ENCODE measurements around the gene MBD5. TPM values are rescaled to one million over a fixed set of nuclear protein-coding genes. Genes with fewer than 3 reads are reported as not detected.

MBD5 gene
- total RNA-seq, result 10 to 100 TPM in 3 of 6 experiments, 1 to 10 TPM in 3; 7.9 to 15.6 (median 11.9) TPM
- long read RNA-seq, partial matches to known transcripts, result 0 of 1 reads
- long read RNA-seq, other reads (novel, unspliced or antisense), result 1 of 1 reads

DNA sequence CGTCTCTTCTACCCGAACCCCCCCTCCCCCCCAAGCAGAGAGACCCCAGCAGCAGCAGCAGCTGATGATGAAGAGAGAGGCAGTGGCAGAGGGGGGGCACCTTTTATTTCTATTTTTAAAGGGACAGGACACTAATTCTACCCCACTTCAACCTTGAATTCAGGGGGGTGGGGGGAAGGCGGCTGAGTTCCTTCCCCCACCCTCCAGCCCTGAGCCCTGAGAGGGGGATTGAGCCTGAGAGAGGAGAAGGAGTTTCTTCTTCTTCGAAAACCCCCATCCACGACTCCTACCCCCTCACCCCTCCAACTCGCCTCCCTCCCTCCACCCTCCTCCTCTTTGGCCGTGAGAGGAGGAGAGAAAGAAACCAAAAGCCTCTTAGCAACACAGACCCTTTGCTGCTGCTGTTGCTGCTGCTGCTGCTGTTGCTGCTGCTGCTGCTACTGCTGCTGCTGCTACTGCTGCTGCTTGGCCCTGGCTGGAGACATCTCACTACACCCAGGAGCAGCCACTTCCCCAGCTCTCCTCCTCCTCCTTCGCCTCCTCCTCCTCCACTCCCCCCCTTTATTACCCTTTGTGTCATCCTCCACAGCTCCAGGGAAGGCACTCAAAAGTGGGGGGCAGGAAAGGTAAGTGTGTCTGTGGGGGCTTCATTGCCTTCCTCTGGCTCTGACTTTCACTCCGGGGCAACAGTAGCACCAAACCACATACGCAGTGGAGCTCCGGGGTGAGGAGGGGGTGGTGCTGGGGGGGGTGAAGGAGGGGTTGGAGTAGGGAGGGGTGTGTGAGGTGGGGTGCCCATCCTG, at the start of gene MBD5:
Gene MBD5, plus strand, starts transcription at position 33 of the 803 bp plus-strand sequence.
- Histone ChIP-seq H3K36me3 (no peaks in the 10 kb centered on the region), H3K27ac (peak within 1 kb of the TSS; percentile 76 to 85 (median 81)), H3K27me3 (no peaks in the 10 kb centered on the region), H3K9me3 (no peaks in the 10 kb centered on the region), H3K4me3 (peak within 1 kb of the TSS; percentile 83 to 92 (median 90)), H3K4me1 (peaks cover 0 to 31% (median 13%) of the 10 kb centered on the region in 4 donors)
- TF ChIP-seq, protein P1, sequence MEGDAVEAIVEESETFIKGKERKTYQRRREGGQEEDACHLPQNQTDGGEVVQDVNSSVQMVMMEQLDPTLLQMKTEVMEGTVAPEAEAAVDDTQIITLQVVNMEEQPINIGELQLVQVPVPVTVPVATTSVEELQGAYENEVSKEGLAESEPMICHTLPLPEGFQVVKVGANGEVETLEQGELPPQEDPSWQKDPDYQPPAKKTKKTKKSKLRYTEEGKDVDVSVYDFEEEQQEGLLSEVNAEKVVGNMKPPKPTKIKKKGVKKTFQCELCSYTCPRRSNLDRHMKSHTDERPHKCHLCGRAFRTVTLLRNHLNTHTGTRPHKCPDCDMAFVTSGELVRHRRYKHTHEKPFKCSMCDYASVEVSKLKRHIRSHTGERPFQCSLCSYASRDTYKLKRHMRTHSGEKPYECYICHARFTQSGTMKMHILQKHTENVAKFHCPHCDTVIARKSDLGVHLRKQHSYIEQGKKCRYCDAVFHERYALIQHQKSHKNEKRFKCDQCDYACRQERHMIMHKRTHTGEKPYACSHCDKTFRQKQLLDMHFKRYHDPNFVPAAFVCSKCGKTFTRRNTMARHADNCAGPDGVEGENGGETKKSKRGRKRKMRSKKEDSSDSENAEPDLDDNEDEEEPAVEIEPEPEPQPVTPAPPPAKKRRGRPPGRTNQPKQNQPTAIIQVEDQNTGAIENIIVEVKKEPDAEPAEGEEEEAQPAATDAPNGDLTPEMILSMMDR (IDR thresholded peaks at IDR 0.05), result no peak
- TF ChIP-seq POLR2A (IDR thresholded peaks at IDR 0.05), result peak; percentile 24
- peak; percentile 43 to 62 (median 49) for DNase-seq
- 0% methylated on average over 6 of the region's 11 CpGs for WGBS (ENCODE audit: insufficient coverage, low coverage, low lambda C conversion rate, missing lambda C conversion rate)
- intact Hi-C loops (cut with DNase I), result no loop called here
- peak; percentile 23 to 33 (median 29) for ATAC-seq

DNA sequence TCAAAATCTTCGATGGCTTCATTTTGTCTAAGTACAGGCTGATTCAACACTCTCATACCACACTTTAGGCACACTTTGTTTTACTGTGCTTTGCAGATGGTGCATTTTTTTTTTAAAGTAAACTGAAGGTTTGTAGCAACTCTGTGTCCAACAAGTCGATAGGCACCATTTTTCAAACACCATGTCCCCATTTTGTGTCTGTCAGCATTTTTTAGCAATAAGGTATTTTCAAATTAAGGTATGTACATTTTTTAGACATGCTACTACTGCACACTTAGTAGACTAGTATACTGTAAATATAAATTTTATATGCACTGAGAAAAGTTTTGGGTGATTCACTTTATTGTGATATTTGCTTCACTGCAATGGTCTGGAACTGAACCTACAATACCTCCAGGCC, 44.8 kb upstream of the MBD5 start:
- no peak for ATAC-seq
- no peak for DNase-seq
- no peak for TF ChIP-seq POLR2A (IDR thresholded peaks at IDR 0.05)
- TF ChIP-seq, protein P1 (IDR thresholded peaks at IDR 0.05), result no peak
- Histone ChIP-seq H3K4me1 (no peaks in the 10 kb centered on the region), H3K27ac (no peak overlapping the region), H3K36me3 (peaks cover 0 to 2% (median under 1%) of the 10 kb centered on the region in 4 donors), H3K27me3 (no peaks in the 10 kb centered on the region), H3K4me3 (no peak overlapping the region), H3K9me3 (no peaks in the 10 kb centered on the region)
- intact Hi-C loops (cut with DNase I), result no loop called here
- WGBS (ENCODE audit: insufficient coverage, low coverage, low lambda C conversion rate, missing lambda C conversion rate), result 77% methylated on average over 2 of the region's 2 CpGs

DNA sequence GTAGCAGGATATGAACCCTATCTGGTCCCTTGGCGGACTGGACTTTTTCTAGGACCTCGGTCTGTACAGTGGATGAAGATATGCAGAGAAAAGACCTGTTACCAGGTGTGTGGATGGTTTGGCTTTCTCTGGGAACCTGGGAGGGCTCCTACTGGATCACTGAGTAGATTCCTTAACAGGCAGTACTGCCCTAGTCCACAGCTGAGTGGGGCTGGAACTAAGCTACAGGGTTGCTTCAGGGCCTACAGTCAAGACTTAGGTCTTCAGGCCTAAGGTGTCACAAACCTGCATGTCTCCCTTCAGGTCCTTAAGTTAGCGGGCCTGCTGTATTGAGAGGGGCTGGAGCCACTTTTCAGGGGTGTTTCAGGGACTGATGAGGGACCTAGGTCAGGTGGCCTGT, 43.2 kb upstream of the MBD5 start:
- H3K4me3 ChIP-seq, result no peak overlapping the region
- H3K4me1 ChIP-seq, result no peaks in the 10 kb centered on the region
- H3K9me3 ChIP-seq, result no peaks in the 10 kb centered on the region
- H3K27me3 ChIP-seq, result no peaks in the 10 kb centered on the region
- H3K27ac ChIP-seq, result no peak overlapping the region
- TF ChIP-seq, protein P1 (IDR thresholded peaks at IDR 0.05), result no peak
- no peak for TF ChIP-seq POLR2A (IDR thresholded peaks at IDR 0.05)
- DNase-seq, result no peak
- 94% methylated on average over 2 of the region's 3 CpGs for WGBS (ENCODE audit: insufficient coverage, low coverage, low lambda C conversion rate, missing lambda C conversion rate)
- intact Hi-C loops (cut with DNase I), result no loop called here
- H3K36me3 ChIP-seq, result peaks cover 0 to 1% (median under 1%) of the 10 kb centered on the region in 4 donors
- no peak for ATAC-seq

DNA sequence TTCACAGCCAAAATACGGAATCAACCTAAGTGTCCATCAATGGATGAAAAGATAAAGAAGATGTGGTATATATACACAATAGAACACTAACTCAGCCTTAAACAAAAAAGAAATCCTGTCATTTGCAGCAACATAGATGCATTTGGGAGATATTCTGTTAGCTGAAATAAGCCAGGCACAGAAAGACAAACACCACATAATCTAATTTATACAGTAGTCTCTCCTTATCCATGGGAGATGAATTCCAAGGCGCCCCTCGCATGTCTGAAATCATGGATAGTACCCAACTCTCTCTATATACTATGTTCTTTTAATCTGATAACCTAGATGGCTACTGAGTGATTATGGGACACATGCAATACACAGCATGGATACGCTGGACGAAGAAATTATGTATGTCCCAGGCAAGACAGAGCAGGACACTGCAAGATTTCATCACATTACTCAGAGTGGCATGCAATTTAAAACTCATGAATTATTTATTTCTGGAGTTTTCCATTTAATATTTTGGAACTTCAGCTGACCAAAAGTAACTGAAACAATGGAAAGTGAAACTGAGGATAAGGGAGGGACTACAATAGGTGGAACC, 39.9 kb upstream of the MBD5 start:
- WGBS (ENCODE audit: insufficient coverage, low coverage, low lambda C conversion rate, missing lambda C conversion rate), result 93% methylated on average over 5 of the region's 5 CpGs
- no peak for TF ChIP-seq POLR2A (IDR thresholded peaks at IDR 0.05)
- H3K36me3 ChIP-seq, result no peaks in the 10 kb centered on the region
- no peaks in the 10 kb centered on the region for H3K4me1 ChIP-seq
- intact Hi-C loops (cut with DNase I), result no loop called here
- DNase-seq (no peak), ATAC-seq (no peak)
- H3K4me3 ChIP-seq, result no peak overlapping the region
- no peak overlapping the region for H3K27ac ChIP-seq
- no peaks in the 10 kb centered on the region for H3K9me3 ChIP-seq
- H3K27me3 ChIP-seq, result no peaks in the 10 kb centered on the region

DNA sequence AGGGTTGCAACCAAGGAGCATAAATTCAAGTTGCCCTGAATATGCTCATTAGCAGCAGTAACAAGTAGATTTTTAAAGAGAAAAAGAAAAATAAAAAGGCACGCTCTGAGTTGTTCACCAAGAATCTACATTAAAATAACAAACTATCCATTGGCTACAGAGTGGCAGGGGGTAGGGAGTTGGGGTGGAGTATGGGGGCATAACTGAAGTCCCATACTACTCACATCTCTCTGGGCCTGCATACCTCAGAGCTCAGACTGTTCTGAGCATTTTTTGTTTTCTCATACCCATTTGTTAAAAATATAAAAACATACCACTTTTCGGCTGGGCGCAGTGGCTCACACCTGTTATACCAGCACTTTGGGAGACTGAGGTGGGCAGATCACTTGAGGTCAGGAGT, 31.8 kb upstream of the MBD5 start:
- intact Hi-C loops (cut with DNase I), result no loop called here
- WGBS (ENCODE audit: insufficient coverage, low coverage, low lambda C conversion rate, missing lambda C conversion rate), result 91% methylated on average over 3 of the region's 3 CpGs

More for the DNA sequence above, 31.8 kb upstream of the MBD5 start:
- H3K4me1 ChIP-seq, result no peaks in the 10 kb centered on the region
- ATAC-seq, result no peak
- H3K27me3 ChIP-seq, result no peaks in the 10 kb centered on the region
- TF ChIP-seq, protein P1 (IDR thresholded peaks at IDR 0.05), result no peak
- TF ChIP-seq POLR2A (IDR thresholded peaks at IDR 0.05), result no peak
- H3K9me3 ChIP-seq, result no peaks in the 10 kb centered on the region
- DNase-seq, result no peak
- H3K4me3 ChIP-seq, result no peak overlapping the region
- no peaks in the 10 kb centered on the region for H3K36me3 ChIP-seq
- no peak overlapping the region for H3K27ac ChIP-seq
